Measurements from ENCODE around the gene C22orf23. TPM values are rescaled to one million over a fixed set of nuclear protein-coding genes. Genes with fewer than 3 reads are reported as not detected.

C22orf23 gene
- total RNA-seq, 1 donor from 2014 or later = 0.79 TPM

DNA sequence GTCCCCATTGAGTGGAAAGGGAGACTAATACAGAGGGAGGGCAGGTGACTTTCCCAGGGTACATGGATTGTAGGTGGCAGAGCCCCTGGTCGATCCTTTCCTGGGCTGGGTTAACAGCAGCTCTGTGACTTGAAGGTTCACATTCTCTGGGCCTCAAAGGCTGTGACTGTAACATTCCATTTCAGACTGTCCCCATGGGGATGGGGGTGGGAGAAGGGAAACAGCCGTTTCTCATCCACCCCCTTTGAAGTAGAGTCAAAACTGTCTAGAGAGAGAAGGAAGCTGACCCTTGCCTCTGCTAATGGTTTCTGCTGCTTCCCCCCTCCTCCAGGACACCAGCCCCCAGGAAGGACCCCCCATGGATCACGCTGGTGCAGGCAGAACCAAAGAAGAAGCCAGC is 28.1 kb downstream of the C22orf23 start:
- Mint-ChIP-seq H3K9me3 (no peaks in the 10 kb centered on the region), H3K4me1 (no peaks in the 10 kb centered on the region), H3K4me3 (no peak overlapping the region), H3K27ac (ENCODE audit: unreplicated experiment) (peak overlapping the region; percentile 78), H3K36me3 (ENCODE audit: low read depth) (peaks cover 3% of the 10 kb centered on the region), H3K27me3 (ENCODE audit: low read depth) (no peaks in the 10 kb centered on the region)
- no peak for DNase-seq (ENCODE audit: low read depth, low spot score)
- TF ChIP-seq, protein P1, sequence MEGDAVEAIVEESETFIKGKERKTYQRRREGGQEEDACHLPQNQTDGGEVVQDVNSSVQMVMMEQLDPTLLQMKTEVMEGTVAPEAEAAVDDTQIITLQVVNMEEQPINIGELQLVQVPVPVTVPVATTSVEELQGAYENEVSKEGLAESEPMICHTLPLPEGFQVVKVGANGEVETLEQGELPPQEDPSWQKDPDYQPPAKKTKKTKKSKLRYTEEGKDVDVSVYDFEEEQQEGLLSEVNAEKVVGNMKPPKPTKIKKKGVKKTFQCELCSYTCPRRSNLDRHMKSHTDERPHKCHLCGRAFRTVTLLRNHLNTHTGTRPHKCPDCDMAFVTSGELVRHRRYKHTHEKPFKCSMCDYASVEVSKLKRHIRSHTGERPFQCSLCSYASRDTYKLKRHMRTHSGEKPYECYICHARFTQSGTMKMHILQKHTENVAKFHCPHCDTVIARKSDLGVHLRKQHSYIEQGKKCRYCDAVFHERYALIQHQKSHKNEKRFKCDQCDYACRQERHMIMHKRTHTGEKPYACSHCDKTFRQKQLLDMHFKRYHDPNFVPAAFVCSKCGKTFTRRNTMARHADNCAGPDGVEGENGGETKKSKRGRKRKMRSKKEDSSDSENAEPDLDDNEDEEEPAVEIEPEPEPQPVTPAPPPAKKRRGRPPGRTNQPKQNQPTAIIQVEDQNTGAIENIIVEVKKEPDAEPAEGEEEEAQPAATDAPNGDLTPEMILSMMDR (conservative IDR thresholded peaks at IDR 0.05) = no peak

DNA sequence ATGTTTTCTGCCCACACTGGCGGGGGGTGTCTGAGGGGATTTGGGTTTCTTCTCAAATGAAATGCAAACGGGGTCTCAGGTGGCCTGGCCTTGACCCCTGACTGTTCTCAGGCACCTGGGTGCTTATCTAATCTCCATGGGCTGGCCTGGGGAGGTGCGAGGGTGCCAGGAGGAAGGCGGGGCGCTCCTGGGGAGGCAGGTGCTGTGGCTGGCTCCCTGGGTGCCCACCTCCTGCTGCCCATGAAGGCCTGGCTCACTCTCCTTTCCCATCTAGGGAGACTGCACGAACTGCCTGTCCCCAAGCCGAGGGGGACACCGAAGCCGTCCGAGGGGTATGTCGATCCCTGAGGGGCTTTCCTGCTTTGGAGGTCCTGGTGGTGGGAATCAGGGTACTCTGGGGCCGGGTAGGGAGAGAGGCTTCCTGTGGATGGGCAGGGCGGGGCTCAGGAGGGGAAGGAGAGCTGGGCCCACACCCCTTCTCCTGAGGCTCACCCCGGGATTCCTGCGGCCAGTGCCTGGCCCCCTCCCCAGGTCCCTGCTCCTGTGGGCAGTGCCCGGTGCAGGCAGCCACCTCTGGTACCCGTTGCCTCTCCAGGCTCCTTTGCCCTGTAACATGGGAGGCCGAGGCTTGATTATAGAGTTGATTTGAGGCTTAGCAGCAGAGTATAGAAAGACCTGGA is 28.9 kb downstream of the C22orf23 start:
- no peaks in the 10 kb centered on the region for H3K27me3 Mint-ChIP-seq (ENCODE audit: low read depth)
- no peaks in the 10 kb centered on the region for H3K9me3 Mint-ChIP-seq
- H3K27ac Mint-ChIP-seq (ENCODE audit: unreplicated experiment) = no peak overlapping the region
- no peak for DNase-seq (ENCODE audit: low read depth, low spot score)
- peaks cover 3% of the 10 kb centered on the region for H3K36me3 Mint-ChIP-seq (ENCODE audit: low read depth)
- TF ChIP-seq, protein P1 (conservative IDR thresholded peaks at IDR 0.05) = no peak
- no peak overlapping the region for H3K4me3 Mint-ChIP-seq
- no peaks in the 10 kb centered on the region for H3K4me1 Mint-ChIP-seq

DNA sequence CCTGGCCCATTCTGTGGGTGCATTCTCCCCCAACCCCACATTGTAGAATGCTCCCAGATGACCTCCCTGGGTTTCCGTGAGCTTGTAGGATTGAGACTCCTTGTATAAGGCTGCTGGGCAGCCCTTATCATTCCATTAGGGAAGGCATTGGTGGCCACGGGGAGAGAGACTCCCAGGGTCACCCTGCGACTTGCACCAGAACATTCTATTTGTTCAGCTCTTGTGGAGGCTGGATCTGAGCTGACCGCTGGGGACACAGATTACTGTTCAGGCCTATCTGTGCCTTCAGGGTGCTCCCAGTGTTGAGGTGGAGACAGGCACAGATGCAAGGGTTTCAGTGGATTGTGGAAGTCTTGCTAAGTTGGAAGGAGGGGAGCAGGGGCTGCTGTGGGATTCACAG is 29.5 kb downstream of the C22orf23 start:
- no peak overlapping the region for H3K4me3 Mint-ChIP-seq
- no peaks in the 10 kb centered on the region for H3K27me3 Mint-ChIP-seq (ENCODE audit: low read depth)
- TF ChIP-seq, protein P1 (conservative IDR thresholded peaks at IDR 0.05) = no peak
- H3K27ac Mint-ChIP-seq (ENCODE audit: unreplicated experiment) = no peak overlapping the region
- DNase-seq (ENCODE audit: low read depth, low spot score) = no peak
- no peaks in the 10 kb centered on the region for H3K9me3 Mint-ChIP-seq
- H3K36me3 Mint-ChIP-seq (ENCODE audit: low read depth) = peaks cover 3% of the 10 kb centered on the region
- H3K4me1 Mint-ChIP-seq = no peaks in the 10 kb centered on the region

DNA sequence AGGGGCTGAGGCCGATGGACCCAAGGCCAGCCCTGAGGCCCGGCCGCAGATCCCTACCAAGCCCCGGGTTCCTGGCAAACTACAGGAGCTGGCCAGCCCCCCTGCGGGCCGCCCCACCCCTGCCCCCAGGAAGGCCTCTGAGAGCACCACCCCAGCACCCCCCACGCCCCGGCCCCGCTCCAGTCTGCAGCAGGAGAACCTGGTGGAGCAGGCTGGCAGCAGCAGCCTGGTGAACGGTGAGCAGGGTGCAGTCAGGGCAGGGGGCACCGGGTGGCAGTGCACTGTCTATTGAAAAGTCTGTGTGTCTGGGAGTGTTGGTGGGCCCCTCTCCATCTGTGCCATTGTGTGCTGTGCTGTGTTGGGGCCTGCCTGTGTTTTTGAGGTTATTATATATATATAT is 31.2 kb downstream of the C22orf23 start:
- H3K9me3 Mint-ChIP-seq = no peaks in the 10 kb centered on the region

DNA sequence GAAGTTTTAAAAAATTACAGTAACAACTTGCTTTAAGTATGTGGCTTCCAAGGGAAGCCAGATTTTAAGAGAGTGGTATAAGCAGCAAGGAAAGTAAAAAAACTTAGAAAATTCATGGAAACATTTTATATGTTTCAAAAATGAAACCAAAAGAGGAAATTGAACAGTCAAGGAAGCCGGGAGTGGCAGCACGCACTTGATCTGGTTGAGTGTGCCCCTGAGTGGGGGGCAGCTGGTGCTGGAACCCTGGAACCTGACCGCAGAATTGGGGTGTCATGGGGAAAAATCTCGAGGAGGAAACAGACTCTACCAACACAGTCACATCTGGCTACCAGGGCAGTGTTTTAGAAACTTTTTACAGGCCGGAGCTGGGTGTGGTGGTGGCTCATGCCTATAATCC is 33.3 kb downstream of the C22orf23 start:
- TF ChIP-seq, protein P1 (conservative IDR thresholded peaks at IDR 0.05) = no peak
- no peak for DNase-seq (ENCODE audit: low read depth, low spot score)
- H3K27me3 Mint-ChIP-seq (ENCODE audit: low read depth) = no peaks in the 10 kb centered on the region
- no peak overlapping the region for H3K4me3 Mint-ChIP-seq
- no peak overlapping the region for H3K27ac Mint-ChIP-seq (ENCODE audit: unreplicated experiment)
- no peaks in the 10 kb centered on the region for H3K4me1 Mint-ChIP-seq
- H3K36me3 Mint-ChIP-seq (ENCODE audit: low read depth) = no peaks in the 10 kb centered on the region
- H3K9me3 Mint-ChIP-seq = no peaks in the 10 kb centered on the region

More for the DNA sequence above, 31.2 kb downstream of the C22orf23 start:
- DNase-seq (ENCODE audit: low read depth, low spot score) = no peak
- H3K36me3 Mint-ChIP-seq (ENCODE audit: low read depth) = no peaks in the 10 kb centered on the region
- H3K4me3 Mint-ChIP-seq = no peak overlapping the region
- H3K27me3 Mint-ChIP-seq (ENCODE audit: low read depth) = no peaks in the 10 kb centered on the region
- H3K4me1 Mint-ChIP-seq = no peaks in the 10 kb centered on the region
- H3K27ac Mint-ChIP-seq (ENCODE audit: unreplicated experiment) = no peak overlapping the region
- TF ChIP-seq, protein P1 (conservative IDR thresholded peaks at IDR 0.05) = no peak
